Central memory CD8-positive, alpha-beta T cell (primary cell): ENCODE data around the gene CADM1.

Source experiments
- ATAC-seq: fragments of 150-1000 bp; cut with Tn5 transposase; replicated peaks from 2 replicates; pipeline ENCODE4 v1.10.0; 2022; ENCODE audit warnings: mild to moderate bottlenecking, moderate FRiP score, moderate number of reproducible peaks; ENCODE audit not compliant: poor library complexity, severe bottlenecking; ENCODE audit errors: extremely low read depth
- DNase-seq, 2 donors: peaks; one replicate each; pipeline ENCODE4 v3.0.0; 2021; ENCODE audit warnings: low spot score in 2 of 2
- H3K27ac Mint-ChIP-seq: one replicate; pipeline ENCODE4 v1.8.0; 2022; ENCODE audit warnings: low read depth, mild to moderate bottlenecking, moderate library complexity, mixed read lengths
- H3K27me3 Mint-ChIP-seq: one replicate; pipeline ENCODE4 v1.8.0; 2022; ENCODE audit warnings: mixed read lengths
- H3K36me3 Mint-ChIP-seq: one replicate; pipeline ENCODE4 v1.8.0; 2022; ENCODE audit warnings: mild to moderate bottlenecking, moderate library complexity, mixed read lengths; ENCODE audit not compliant: insufficient read depth
- H3K4me1 Mint-ChIP-seq: one replicate; pipeline ENCODE4 v1.8.0; 2022; ENCODE audit warnings: mixed read lengths
- H3K4me3 Mint-ChIP-seq: one replicate; pipeline ENCODE4 v1.8.0; 2022; ENCODE audit warnings: mild to moderate bottlenecking, moderate library complexity, mixed read lengths
- H3K9me3 Mint-ChIP-seq: one replicate; pipeline ENCODE4 v1.8.0; 2022; ENCODE audit warnings: mixed read lengths

CADM1 gene

DNA sequence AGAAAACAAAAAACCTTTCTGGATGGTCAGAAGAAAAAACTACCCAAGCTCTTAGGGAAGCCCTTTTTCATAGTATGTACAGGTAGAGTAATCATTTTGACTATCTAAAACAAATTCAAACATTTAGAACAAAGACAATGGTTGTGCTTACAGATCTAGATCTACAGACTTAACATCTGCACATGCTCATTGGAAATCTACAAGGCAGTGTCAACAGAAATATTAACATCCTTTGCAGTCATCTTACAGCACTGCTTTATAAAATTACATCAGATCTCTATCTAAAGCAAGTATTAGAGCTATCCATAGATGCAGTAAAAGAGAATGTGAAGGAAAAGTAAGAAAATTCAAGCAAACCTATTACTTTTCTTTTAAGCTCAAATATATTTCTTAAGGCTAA lies 110.3 kb downstream of the CADM1 start:
- no peak for DNase-seq
- no peak overlapping the region for H3K4me3 Mint-ChIP-seq
- no peaks in the 10 kb centered on the region for H3K4me1 Mint-ChIP-seq
- H3K9me3 Mint-ChIP-seq = no peaks in the 10 kb centered on the region
- H3K27me3 Mint-ChIP-seq = peaks cover 14% of the 10 kb centered on the region
- H3K27ac Mint-ChIP-seq = no peak overlapping the region
- no peaks in the 10 kb centered on the region for H3K36me3 Mint-ChIP-seq
- no peak for ATAC-seq

DNA sequence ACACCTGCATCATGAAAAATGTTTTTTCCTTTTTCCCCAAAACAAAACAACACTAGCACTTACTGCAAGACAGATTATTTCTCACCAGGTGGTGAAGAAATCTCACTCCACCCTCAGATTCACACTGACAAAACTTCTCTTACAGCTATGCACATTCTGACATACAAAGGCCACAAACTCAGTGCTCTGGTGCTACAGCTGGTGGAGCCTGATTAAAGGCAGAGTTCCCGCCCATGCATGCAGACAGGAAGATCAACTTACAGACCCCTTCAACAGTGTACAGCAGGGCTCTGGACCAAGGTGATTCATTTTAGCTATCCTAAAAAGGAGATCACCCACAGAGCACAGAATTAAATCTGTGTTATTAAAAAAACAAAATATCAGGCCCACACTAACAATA lies 112.6 kb downstream of the CADM1 start:
- Mint-ChIP-seq H3K36me3 (no peaks in the 10 kb centered on the region), H3K27me3 (peaks cover 37% of the 10 kb centered on the region), H3K9me3 (no peaks in the 10 kb centered on the region), H3K4me3 (no peak overlapping the region), H3K4me1 (no peaks in the 10 kb centered on the region), H3K27ac (no peak overlapping the region)
- ATAC-seq = no peak
- no peak for DNase-seq

DNA sequence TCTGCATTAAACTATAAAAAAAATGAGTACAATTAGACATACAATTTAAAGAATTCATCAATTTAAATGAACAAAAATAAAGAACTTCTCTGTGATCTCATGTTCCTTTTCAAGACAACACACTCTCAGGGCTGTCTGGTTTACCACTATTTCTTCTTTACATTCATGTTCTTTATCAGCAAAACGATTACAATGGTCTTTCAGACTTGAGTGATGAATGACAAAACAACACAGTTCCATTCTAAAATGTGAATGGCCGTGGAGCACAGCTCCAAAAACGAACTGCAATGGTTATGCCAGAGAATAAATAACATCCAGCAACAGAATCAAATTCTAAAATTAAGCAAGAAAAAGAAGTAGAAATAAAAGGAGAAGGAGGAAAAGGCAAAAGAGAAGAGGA lies 113.1 kb downstream of the CADM1 start:
- H3K36me3 Mint-ChIP-seq = no peaks in the 10 kb centered on the region
- no peak overlapping the region for H3K4me3 Mint-ChIP-seq
- peaks cover 38% of the 10 kb centered on the region for H3K27me3 Mint-ChIP-seq
- no peak overlapping the region for H3K27ac Mint-ChIP-seq
- H3K9me3 Mint-ChIP-seq = no peaks in the 10 kb centered on the region
- no peaks in the 10 kb centered on the region for H3K4me1 Mint-ChIP-seq
- no peak for DNase-seq
- no peak for ATAC-seq

DNA sequence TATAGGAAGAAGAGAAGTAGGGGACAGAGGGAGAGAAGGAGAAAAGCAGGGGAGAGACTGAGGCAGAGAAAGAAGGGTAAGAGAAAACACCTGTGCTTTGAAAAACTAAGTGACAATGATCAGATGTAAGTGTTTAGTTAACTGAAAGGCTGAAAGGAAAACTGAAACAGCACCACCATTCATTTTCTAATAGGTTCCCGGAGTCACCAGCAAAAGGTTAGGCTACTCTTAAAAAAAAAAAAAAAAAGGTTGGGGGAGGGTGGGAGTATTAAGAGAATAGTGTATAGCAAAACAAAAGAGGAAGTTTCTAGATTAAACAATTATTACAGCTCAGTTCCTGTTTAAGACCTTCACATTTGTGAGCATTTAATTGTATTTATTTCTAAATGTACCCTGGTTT lies 113.8 kb downstream of the CADM1 start:
- no peak overlapping the region for H3K4me3 Mint-ChIP-seq
- H3K27me3 Mint-ChIP-seq = peaks cover 43% of the 10 kb centered on the region
- ATAC-seq (no peak), DNase-seq (no peak)
- no peak overlapping the region for H3K27ac Mint-ChIP-seq
- H3K9me3 Mint-ChIP-seq = no peaks in the 10 kb centered on the region
- H3K4me1 Mint-ChIP-seq = no peaks in the 10 kb centered on the region
- no peaks in the 10 kb centered on the region for H3K36me3 Mint-ChIP-seq

DNA sequence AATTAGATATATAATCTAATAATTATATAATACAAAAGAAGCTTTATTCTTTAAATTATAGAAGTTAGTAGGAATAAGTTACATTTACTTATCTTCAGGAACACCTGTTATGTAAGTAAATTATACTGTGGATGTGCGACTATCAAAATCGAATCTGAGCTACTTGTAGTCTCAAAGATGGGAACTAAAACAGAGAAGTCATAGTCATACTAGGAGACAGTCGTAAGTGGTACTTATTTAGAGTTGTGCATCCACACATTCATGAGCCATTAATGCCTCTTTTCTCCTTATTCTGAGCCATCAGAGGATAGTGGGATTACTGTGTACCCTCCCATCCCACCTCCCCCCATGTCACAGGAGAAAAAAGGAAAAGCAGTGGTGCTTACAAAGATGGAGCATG lies 114.4 kb downstream of the CADM1 start:
- H3K27ac Mint-ChIP-seq = no peak overlapping the region
- ATAC-seq = no peak
- DNase-seq = no peak
- no peaks in the 10 kb centered on the region for H3K9me3 Mint-ChIP-seq
- H3K4me3 Mint-ChIP-seq = no peak overlapping the region
- H3K27me3 Mint-ChIP-seq = peaks cover 50% of the 10 kb centered on the region
- no peaks in the 10 kb centered on the region for H3K36me3 Mint-ChIP-seq
- H3K4me1 Mint-ChIP-seq = no peaks in the 10 kb centered on the region

DNA sequence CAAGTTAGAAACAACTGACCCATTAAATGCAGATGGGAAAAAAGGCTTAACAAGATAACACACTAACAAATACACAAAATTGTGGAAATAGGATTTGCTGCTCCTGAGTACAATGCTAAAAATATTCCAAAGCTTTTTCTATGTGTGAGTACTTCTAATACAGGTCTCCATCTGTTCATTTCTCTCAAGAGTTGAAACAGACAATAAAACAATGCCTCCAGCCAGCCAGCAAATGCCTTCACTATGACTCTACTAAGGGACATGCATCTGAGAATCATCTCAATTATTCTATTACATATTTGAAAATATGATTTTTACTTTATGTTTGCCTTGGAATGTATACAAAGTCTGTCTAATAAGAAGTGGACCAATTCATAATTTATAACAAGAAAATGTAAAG lies 119.0 kb downstream of the CADM1 start:
- Mint-ChIP-seq H3K9me3 (no peaks in the 10 kb centered on the region), H3K27ac (no peak overlapping the region), H3K4me3 (no peak overlapping the region), H3K27me3 (peaks cover 70% of the 10 kb centered on the region), H3K4me1 (no peaks in the 10 kb centered on the region), H3K36me3 (no peaks in the 10 kb centered on the region)
- DNase-seq = no peak
- no peak for ATAC-seq

DNA sequence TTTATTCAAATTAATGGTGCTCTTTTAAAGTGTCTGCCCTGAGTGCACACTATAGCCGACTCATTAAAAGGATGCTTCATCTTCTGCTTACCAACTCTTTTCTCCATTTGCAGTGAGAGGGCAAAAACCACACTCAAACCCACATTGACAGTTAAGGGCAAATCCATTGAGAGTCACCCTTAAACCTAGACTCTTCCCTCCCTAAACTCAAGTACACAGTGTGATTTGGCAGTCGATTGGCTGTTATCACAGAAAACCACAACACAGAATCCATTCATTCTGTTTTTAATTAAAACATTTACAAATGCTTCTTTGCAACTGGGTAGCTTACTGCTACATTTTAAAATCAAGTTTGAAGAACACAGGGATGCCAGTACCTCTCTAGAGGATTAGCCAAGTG lies 120.0 kb downstream of the CADM1 start:
- H3K9me3 Mint-ChIP-seq = no peaks in the 10 kb centered on the region
- peaks cover 72% of the 10 kb centered on the region for H3K27me3 Mint-ChIP-seq
- H3K36me3 Mint-ChIP-seq = no peaks in the 10 kb centered on the region
- DNase-seq = no peak
- no peak overlapping the region for H3K4me3 Mint-ChIP-seq
- no peak overlapping the region for H3K27ac Mint-ChIP-seq
- H3K4me1 Mint-ChIP-seq = peaks cover 5% of the 10 kb centered on the region
- ATAC-seq = no peak

DNA sequence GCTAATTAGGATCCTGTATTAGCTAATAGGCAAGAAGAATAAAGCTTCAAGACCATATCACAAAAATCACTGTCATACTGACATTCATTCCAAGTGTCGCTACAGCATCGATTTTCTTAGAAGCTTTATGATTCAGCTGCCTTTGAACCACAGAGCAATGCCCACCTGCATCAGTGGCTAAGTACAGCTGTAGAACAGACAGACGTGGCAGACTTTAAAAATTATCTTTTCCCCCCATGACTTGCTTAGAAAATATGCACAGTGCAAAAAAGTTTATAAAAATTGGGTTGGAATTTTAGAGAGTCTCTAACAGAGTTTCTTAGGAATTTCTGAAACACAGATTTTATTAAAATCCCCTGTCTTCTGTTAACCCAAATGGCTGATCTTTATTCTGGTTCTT lies 120.8 kb downstream of the CADM1 start:
- H3K4me1 Mint-ChIP-seq = peaks cover 5% of the 10 kb centered on the region
- H3K9me3 Mint-ChIP-seq = no peaks in the 10 kb centered on the region
- DNase-seq (no peak), ATAC-seq (no peak)
- peaks cover 64% of the 10 kb centered on the region for H3K27me3 Mint-ChIP-seq
- no peaks in the 10 kb centered on the region for H3K36me3 Mint-ChIP-seq
- H3K27ac Mint-ChIP-seq = no peak overlapping the region
- no peak overlapping the region for H3K4me3 Mint-ChIP-seq

DNA sequence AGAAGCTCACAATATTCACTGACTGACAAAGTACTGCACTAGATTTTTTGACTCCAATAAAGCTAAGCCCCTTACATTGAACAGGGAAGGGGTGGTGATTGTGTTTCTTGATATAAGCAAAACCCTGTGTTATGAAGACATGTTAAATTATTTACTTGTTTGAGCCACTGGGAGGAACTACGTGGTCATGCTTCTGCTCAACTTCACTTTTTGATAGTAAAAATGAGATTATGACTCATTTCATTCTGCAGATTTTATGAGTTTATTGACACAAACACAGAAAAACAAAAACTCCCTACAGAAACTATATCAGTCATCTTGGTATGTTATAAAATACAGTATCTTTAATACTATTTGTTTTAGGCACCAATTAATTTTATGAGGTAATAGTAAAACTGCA lies 124.7 kb downstream of the CADM1 start:
- peaks cover 5% of the 10 kb centered on the region for H3K4me1 Mint-ChIP-seq
- no peaks in the 10 kb centered on the region for H3K9me3 Mint-ChIP-seq
- no peak overlapping the region for H3K27ac Mint-ChIP-seq
- H3K36me3 Mint-ChIP-seq = no peaks in the 10 kb centered on the region
- DNase-seq (no peak), ATAC-seq (no peak)
- H3K4me3 Mint-ChIP-seq = no peak overlapping the region
- H3K27me3 Mint-ChIP-seq = peaks cover 30% of the 10 kb centered on the region

DNA sequence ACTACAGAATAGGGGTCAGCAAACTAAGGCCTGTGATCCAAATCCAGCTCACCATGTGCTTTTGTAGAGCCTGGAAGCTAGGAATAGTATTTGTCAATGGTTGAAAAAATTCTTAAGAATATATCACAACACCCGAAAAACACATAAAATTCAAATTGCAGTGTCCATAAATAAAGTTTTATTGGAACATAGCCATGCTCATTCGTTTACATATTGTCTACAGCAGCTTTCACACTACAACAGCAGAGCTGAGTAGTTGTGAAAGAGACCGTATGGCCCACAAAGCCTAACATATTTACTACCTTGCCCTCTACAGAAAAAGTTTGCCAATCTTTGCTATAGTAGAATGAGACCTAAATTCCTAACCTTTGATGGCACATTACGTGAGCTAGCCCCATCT lies 125.7 kb downstream of the CADM1 start:
- no peak for ATAC-seq
- peaks cover 5% of the 10 kb centered on the region for H3K4me1 Mint-ChIP-seq
- H3K36me3 Mint-ChIP-seq = no peaks in the 10 kb centered on the region
- no peak overlapping the region for H3K27ac Mint-ChIP-seq
- H3K9me3 Mint-ChIP-seq = no peaks in the 10 kb centered on the region
- DNase-seq = no peak
- no peak overlapping the region for H3K4me3 Mint-ChIP-seq
- peaks cover 21% of the 10 kb centered on the region for H3K27me3 Mint-ChIP-seq

DNA sequence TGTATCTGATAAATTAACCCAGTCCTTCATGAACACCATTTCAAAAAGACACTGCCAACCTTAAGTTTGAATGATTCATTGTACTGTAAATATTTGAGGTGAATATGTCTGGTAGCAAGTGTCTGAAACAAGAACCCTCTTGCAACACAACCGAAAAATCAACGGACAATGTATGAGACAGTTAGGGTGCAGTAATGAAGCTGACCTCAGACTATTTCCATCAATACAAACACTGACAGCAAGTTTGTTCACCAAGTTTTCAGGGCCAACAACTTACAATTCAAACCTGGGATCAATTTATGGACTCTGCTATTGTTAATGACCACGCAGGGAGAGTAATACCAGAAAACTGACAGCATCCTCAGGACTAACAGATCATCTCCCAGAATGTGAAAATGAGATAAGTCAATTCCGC lies 126.3 kb downstream of the CADM1 start:
- Mint-ChIP-seq H3K9me3 (no peaks in the 10 kb centered on the region), H3K4me3 (no peak overlapping the region), H3K27me3 (peaks cover 14% of the 10 kb centered on the region), H3K36me3 (no peaks in the 10 kb centered on the region), H3K27ac (no peak overlapping the region), H3K4me1 (peaks cover 5% of the 10 kb centered on the region)
- DNase-seq (no peak), ATAC-seq (no peak)

DNA sequence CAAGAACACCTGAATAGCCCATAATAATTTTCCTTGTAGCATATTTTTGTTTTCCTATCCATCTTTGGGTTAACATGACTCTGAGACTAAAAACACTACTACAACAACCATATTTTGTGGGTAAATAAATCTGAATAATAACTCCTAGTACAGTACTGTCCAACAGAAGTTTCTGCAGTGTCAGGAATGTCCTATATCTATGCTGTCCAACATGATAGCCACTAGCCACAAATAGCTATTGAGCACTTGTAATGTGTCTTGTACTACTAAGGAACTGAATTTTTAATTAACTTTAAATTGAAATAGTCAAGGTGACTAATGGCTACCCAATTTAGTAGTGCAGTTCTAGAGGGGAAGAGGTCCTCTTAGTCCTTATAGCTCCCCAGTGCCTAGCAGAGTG lies 135.6 kb downstream of the CADM1 start:
- ATAC-seq = no peak
- Mint-ChIP-seq H3K4me3 (no peak overlapping the region), H3K27me3 (no peaks in the 10 kb centered on the region), H3K27ac (no peak overlapping the region), H3K9me3 (no peaks in the 10 kb centered on the region), H3K36me3 (no peaks in the 10 kb centered on the region), H3K4me1 (no peaks in the 10 kb centered on the region)
- DNase-seq = no peak

DNA sequence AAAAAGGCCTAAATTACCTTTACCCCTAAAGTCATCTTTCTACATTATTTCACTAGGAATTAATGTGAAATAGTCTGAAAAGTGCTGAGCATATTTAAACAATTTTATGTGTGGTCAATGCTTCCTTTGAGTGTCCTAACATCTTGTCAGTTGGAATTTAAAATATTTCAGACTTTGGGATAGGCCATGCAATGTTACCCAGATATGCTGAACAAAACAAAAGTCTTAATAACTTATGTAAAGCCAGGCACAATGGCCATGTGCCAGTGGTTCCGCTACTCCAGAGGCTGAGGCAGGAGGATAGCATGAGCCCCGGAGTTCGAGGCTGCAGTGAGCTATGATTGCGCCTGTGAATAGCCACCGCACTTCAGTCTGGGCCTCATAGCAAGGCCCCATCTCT lies 137.4 kb downstream of the CADM1 start:
- Mint-ChIP-seq H3K4me1 (no peaks in the 10 kb centered on the region), H3K4me3 (no peak overlapping the region), H3K9me3 (no peaks in the 10 kb centered on the region), H3K27me3 (no peaks in the 10 kb centered on the region), H3K36me3 (no peaks in the 10 kb centered on the region), H3K27ac (no peak overlapping the region)
- no peak for DNase-seq
- no peak for ATAC-seq

DNA sequence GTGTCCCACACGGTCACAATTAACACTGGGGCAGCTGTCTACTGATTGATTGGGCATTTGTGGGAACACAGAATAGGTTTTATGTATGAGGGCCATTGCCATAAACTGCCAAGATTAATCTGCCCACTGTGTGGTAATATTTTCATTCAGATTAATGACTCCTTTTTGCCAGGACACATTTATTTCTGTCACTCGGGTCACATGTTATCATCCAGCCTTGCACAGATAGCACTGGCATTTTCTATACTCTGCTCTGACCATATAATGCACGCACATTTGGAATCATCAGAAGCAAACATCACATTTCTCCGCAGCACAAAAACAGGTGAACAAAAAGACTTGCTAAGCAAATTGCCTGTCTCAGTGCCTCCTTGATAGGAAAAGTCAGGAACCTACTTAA lies 138.3 kb downstream of the CADM1 start:
- Mint-ChIP-seq H3K4me3 (no peak overlapping the region), H3K4me1 (no peaks in the 10 kb centered on the region), H3K27ac (no peak overlapping the region), H3K9me3 (no peaks in the 10 kb centered on the region), H3K36me3 (no peaks in the 10 kb centered on the region), H3K27me3 (no peaks in the 10 kb centered on the region)
- DNase-seq (no peak), ATAC-seq (no peak)
